ENCODE results near the gene ZNF33B.

DNA sequence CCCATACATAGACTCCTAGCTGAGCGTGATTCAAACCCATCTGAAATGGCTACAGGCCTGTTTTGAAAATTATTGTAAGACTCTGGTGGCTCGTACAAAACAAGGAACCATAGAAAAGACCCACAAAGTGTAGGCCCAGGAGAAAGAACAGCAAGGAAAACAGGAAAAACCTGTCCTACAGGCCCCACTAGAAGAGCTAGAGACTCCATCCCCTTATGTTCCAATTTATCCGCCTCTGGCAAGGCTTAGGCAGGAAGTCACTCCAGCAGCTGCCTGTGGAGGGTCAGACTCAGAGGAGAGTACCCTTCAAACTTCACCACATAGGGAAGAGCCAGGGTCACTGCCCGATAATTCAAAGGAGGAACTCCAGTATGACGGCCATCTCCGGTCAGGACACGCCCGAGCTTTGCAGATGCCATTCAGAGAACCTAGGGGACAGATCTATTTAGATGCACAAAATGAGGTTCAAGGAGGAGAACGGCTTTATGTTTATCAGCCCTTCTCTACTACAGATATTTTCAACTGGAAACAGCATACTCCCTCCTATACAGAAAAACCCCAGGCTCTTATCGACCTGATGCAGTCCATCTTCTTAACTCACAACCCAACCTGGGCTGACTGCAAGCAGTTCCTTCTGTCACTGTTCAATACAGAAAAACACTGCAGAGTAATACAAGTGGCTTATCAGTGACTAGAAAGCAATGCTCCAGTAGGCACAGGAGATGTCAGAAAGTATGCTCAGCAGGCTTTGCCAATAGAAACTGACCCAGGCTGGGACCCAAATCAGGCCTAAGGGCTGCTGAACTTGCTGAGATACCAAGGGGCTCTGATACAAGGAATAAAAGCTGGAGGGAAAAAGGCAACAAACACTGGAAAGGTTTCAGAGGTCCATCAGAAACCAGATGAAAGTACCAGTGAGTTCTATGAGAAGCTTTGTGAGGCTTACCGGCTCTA is 8.6 kb upstream of the ZNF33B start:
- TF ChIP-seq, protein P1, sequence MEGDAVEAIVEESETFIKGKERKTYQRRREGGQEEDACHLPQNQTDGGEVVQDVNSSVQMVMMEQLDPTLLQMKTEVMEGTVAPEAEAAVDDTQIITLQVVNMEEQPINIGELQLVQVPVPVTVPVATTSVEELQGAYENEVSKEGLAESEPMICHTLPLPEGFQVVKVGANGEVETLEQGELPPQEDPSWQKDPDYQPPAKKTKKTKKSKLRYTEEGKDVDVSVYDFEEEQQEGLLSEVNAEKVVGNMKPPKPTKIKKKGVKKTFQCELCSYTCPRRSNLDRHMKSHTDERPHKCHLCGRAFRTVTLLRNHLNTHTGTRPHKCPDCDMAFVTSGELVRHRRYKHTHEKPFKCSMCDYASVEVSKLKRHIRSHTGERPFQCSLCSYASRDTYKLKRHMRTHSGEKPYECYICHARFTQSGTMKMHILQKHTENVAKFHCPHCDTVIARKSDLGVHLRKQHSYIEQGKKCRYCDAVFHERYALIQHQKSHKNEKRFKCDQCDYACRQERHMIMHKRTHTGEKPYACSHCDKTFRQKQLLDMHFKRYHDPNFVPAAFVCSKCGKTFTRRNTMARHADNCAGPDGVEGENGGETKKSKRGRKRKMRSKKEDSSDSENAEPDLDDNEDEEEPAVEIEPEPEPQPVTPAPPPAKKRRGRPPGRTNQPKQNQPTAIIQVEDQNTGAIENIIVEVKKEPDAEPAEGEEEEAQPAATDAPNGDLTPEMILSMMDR (IDR thresholded peaks at IDR 0.05 in 8 of 11, conservative IDR thresholded peaks at IDR 0.05 in 3 of 11) = no peak
- no peak for TF ChIP-seq POLR2A (IDR thresholded peaks at IDR 0.05)
- TF ChIP-seq POLR2AphosphoS5 (IDR thresholded peaks at IDR 0.05) = no peak
